Measurements from ENCODE around the gene BTBD2. TPM values are rescaled to one million over a fixed set of nuclear protein-coding genes. Genes with fewer than 3 reads are reported as not detected.
A peak's percentile ranks its signal among the peaks of the same experiment; 100 is the strongest.
"Not testable (repeated sequence)": the region's sequence is repeated elsewhere in the genome, so short reads cannot be mapped to it uniquely, and the experiment has no call there.

The BTBD2 gene
- total RNA-seq, 1 donor from 2014 or later: 25.8 TPM

DNA sequence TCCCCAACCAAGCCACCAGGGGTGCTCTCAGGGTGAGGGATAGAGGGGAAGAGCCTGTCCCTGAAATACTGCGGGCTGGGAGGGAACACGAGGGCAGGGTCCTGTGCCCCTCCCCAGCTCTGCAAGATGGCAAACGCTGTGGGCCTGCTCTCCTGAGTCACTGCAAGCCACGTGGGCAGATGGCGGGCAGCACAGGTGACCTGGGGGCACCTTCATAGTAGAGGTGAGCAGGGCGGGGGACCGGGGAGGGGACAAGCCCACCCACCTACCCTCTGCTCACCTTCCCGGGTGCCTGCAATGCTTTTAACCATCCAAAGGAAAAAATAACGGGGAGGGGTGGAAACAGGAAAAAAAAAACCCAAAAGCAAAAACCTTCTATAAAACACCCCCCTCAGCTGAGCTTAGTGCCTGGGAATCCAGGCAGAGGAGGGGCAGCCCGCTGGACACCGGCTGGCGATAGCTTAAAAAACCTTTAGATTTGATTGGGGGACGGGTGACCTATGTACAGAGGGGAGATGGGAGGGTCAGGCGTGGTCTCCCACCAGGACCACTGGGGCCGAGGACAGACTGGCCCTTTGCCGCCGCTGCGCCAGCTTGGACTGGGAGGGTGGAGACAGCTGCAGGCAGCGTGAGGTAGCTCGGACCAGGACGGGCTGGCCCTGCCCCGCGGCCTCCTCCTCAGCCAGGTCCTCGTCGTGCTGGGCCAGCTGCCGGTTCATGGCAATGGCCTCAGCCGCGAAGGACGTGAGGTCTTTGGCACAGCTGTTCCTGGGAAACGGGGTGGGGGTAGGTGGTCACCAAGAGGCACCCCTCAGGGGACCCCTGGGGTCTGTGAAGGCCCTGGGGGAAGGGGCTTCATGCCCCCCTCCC is 23.8 kb upstream of the BTBD2 start:
- peak overlapping the region; percentile 6 for H3K4me3 Mint-ChIP-seq
- intact Hi-C loops (cut with micrococcal nuclease): no loop called here
- peaks cover 17% of the 10 kb centered on the region for H3K4me1 Mint-ChIP-seq
- H3K9me3 Mint-ChIP-seq: peaks cover 3% of the 10 kb centered on the region
- peak; percentile 58 for DNase-seq
- H3K27me3 Mint-ChIP-seq: no peaks in the 10 kb centered on the region
- H3K27ac Mint-ChIP-seq: peak overlapping the region; percentile 40
- H3K36me3 Mint-ChIP-seq (ENCODE audit: low read depth): peaks cover 29% of the 10 kb centered on the region

- Mint-ChIP-seq H3K9me3 (peaks cover 3% of the 10 kb centered on the region), H3K27ac (no peak overlapping the region), H3K4me3 (no peak overlapping the region), H3K36me3 (ENCODE audit: low read depth) (peaks cover 28% of the 10 kb centered on the region), H3K4me1 (peaks cover 15% of the 10 kb centered on the region), H3K27me3 (no peaks in the 10 kb centered on the region)
- peak; percentile 61 for DNase-seq
- intact Hi-C loops (cut with micrococcal nuclease): no loop called here
Observed at GRCh38 chr19:2038284-2039088, 23.0 kb upstream of the BTBD2 start.

DNA sequence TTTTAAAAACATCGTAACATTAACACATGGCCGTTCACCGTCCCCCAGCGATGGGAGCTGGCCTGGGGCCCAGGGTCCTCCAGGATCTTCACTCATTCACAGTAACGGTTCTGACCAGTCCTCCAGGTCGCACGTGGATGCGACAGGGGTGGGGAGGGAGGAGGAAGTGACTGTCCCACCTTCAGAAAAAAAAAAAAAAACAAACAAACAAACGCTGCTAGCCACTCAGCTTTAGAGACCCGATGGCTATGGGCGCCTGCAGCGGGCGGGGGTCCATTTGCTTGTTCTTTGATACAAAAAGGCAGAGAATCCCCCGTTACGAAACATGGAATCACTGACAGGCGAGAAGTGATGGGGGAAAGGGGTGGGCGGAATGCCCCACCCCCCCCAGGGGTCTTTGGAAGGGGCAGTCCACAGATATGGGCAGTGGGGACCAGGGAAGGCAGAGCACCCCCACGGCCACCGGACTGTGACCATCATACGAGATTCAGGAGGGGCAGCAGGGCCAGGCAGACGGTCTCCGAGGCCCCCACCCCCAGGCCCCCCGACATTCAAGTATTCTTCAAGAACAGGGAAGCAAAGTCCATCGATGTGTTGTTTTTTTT is 22.2 kb upstream of the BTBD2 start:
- peaks cover 25% of the 10 kb centered on the region for H3K36me3 Mint-ChIP-seq (ENCODE audit: low read depth)
- DNase-seq: no peak
- no peak overlapping the region for H3K4me3 Mint-ChIP-seq
- intact Hi-C loops (cut with micrococcal nuclease): no loop called here
- H3K4me1 Mint-ChIP-seq: peaks cover 16% of the 10 kb centered on the region
- H3K9me3 Mint-ChIP-seq: peaks cover 3% of the 10 kb centered on the region
- H3K27ac Mint-ChIP-seq: peak overlapping the region; percentile 15
- no peaks in the 10 kb centered on the region for H3K27me3 Mint-ChIP-seq

DNA sequence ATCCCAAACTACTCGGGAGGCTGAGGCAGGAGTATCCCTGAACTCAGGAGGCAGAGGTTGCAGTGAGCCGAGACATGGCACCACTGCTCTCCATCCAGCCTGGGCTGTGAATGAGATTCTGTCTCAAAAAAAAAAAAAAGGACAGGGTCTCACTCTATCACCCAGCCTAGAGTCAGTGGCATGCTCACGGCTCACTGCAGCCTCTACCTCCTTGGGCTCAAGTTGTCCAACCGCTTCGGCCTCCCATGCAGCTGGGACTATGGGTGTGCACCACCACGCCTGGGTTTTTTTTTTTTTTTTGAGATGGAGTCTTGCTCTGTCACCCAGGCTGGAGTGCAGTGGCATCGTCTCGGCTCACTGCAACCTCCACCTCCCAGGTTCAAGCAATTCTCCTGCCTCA is 20.9 kb upstream of the BTBD2 start:
- DNase-seq: no peak
- Mint-ChIP-seq H3K27ac (no peak overlapping the region), H3K36me3 (ENCODE audit: low read depth) (peaks cover 22% of the 10 kb centered on the region), H3K4me1 (peaks cover 26% of the 10 kb centered on the region), H3K9me3 (peaks cover 3% of the 10 kb centered on the region), H3K4me3 (no peak overlapping the region), H3K27me3 (no peaks in the 10 kb centered on the region)
- intact Hi-C loops (cut with micrococcal nuclease): no loop called here

GRCh38 chr19:2035590-2035991 is 20.1 kb upstream of the BTBD2 start:
- H3K4me3 Mint-ChIP-seq: no peak overlapping the region
- no peaks in the 10 kb centered on the region for H3K27me3 Mint-ChIP-seq
- H3K9me3 Mint-ChIP-seq: peaks cover 3% of the 10 kb centered on the region
- no peak overlapping the region for H3K27ac Mint-ChIP-seq
- H3K36me3 Mint-ChIP-seq (ENCODE audit: low read depth): peaks cover 19% of the 10 kb centered on the region
- no peak for DNase-seq
- H3K4me1 Mint-ChIP-seq: peaks cover 25% of the 10 kb centered on the region
- intact Hi-C loops (cut with micrococcal nuclease): no loop called here

GRCh38 chr19:2034729-2035589 is 19.4 kb upstream of the BTBD2 start:
- H3K27ac Mint-ChIP-seq: peak overlapping the region; percentile 25
- no peaks in the 10 kb centered on the region for H3K27me3 Mint-ChIP-seq
- intact Hi-C loops (cut with micrococcal nuclease): no loop called here
- peaks cover 25% of the 10 kb centered on the region for H3K4me1 Mint-ChIP-seq
- peak; percentile 90 for DNase-seq
- peaks cover 3% of the 10 kb centered on the region for H3K9me3 Mint-ChIP-seq
- H3K36me3 Mint-ChIP-seq (ENCODE audit: low read depth): peaks cover 15% of the 10 kb centered on the region
- H3K4me3 Mint-ChIP-seq: peak overlapping the region; percentile 15

GRCh38 chr19:2034253-2034652 is 18.7 kb upstream of the BTBD2 start:
- H3K9me3 Mint-ChIP-seq; intact Hi-C loops (cut with micrococcal nuclease): not testable (repeated sequence)

DNA sequence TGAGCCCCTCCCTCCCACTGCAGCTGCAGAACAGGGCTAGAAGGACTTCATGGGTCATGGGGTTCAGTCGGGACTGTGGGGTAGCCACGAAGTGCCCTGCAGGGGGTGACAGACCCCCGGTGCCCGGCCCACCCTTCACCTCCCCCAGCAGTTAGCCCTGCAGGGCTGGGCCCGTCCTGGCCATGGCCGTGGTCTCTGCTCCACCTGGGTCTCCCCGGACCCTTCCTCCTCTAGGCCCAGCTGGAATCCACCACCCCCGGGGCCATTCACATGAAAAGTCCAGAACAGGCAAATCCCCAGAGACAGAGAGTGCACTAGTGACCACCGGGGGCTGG is 18.3 kb upstream of the BTBD2 start:
- H3K4me1 Mint-ChIP-seq: peaks cover 25% of the 10 kb centered on the region
- H3K27me3 Mint-ChIP-seq: no peaks in the 10 kb centered on the region
- no peak overlapping the region for H3K4me3 Mint-ChIP-seq
- H3K36me3 Mint-ChIP-seq (ENCODE audit: low read depth): peaks cover 9% of the 10 kb centered on the region
- H3K9me3 Mint-ChIP-seq: peaks cover 3% of the 10 kb centered on the region
- H3K27ac Mint-ChIP-seq: no peak overlapping the region
- intact Hi-C loops (cut with micrococcal nuclease): no loop called here
- no peak for DNase-seq

More at GRCh38 chr19:2034253-2034652, 18.7 kb upstream of the BTBD2 start:
- H3K27ac Mint-ChIP-seq, H3K4me3 Mint-ChIP-seq, H3K27me3 Mint-ChIP-seq, DNase-seq: not testable (repeated sequence)
- peaks cover 11% of the 10 kb centered on the region for H3K36me3 Mint-ChIP-seq (ENCODE audit: low read depth)
- peaks cover 25% of the 10 kb centered on the region for H3K4me1 Mint-ChIP-seq

GRCh38 chr19:2033115-2033824 is 17.8 kb upstream of the BTBD2 start:
- Mint-ChIP-seq H3K4me3 (no peak overlapping the region), H3K36me3 (ENCODE audit: low read depth) (peaks cover 7% of the 10 kb centered on the region), H3K27ac (no peak overlapping the region), H3K9me3 (peaks cover 3% of the 10 kb centered on the region), H3K27me3 (no peaks in the 10 kb centered on the region), H3K4me1 (peaks cover 25% of the 10 kb centered on the region)
- DNase-seq: no peak
- intact Hi-C loops (cut with micrococcal nuclease): no loop called here

- Mint-ChIP-seq H3K27ac (peak overlapping the region; percentile 84), H3K27me3 (no peaks in the 10 kb centered on the region), H3K4me1 (peaks cover 25% of the 10 kb centered on the region), H3K36me3 (ENCODE audit: low read depth) (peaks cover 2% of the 10 kb centered on the region), H3K9me3 (peaks cover 3% of the 10 kb centered on the region), H3K4me3 (peak overlapping the region; percentile 63)
- intact Hi-C loops (cut with micrococcal nuclease): no loop called here
- DNase-seq: peak; percentile 79
Observed at GRCh38 chr19:2032296-2032941, 16.9 kb upstream of the BTBD2 start.

DNA sequence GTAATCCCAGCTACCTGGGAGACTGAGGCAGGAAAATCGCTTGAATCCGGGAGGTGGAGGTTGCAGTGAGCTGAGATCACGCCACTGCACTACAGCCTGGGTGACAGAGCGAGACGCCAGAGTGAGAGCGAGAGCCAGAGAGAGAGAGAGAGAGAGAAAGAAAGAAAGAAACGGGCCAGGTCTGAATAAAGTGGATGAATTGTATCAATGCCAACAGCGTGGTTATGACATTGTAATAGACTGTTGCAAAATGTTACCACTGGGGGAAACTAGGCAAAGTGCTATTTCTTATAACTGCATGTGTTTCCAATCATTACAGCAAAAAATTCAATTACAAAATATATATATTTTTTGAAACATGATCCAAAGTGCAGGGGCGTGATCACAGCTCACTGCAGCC is 11.8 kb upstream of the BTBD2 start:
- no peak overlapping the region for H3K4me3 Mint-ChIP-seq
- intact Hi-C loops (cut with micrococcal nuclease): no loop called here
- no peak for DNase-seq
- H3K27ac Mint-ChIP-seq: no peak overlapping the region
- peaks cover 7% of the 10 kb centered on the region for H3K4me1 Mint-ChIP-seq
- peaks cover 2% of the 10 kb centered on the region for H3K27me3 Mint-ChIP-seq
- H3K36me3 Mint-ChIP-seq (ENCODE audit: low read depth): peaks cover 2% of the 10 kb centered on the region
- H3K9me3 Mint-ChIP-seq: no peaks in the 10 kb centered on the region

- no peak overlapping the region for H3K4me3 Mint-ChIP-seq
- intact Hi-C loops (cut with micrococcal nuclease): no loop called here
- no peak overlapping the region for H3K27ac Mint-ChIP-seq
- peaks cover 2% of the 10 kb centered on the region for H3K36me3 Mint-ChIP-seq (ENCODE audit: low read depth)
- H3K4me1 Mint-ChIP-seq: peaks cover 1% of the 10 kb centered on the region
- peaks cover 3% of the 10 kb centered on the region for H3K27me3 Mint-ChIP-seq
- no peaks in the 10 kb centered on the region for H3K9me3 Mint-ChIP-seq
- no peak for DNase-seq
Observed at GRCh38 chr19:2026770-2027169, 11.3 kb upstream of the BTBD2 start.

All from activated CD4-positive, alpha-beta T cell treated with anti-CD3 and anti-CD28 coated beads, Interleukin-2, amount 10 ng/mL, durations not matched to agents 24 days and 14 days (primary cell).